Esophagus muscularis mucosa (tissue), 4 donors: ENCODE measurements around the gene KISS1.

Source experiments
- EP300 ChIP-seq: sonication (generic); formaldehyde crosslinking; IDR thresholded peaks from one replicate; pipeline ENCODE4 v1.6.1; 2017; ENCODE audit warnings: antibody characterized with exemption
- POLR2A ChIP-seq: fragments of 450-650 bp; IDR thresholded peaks from one replicate; pipeline ENCODE4 v1.6.1; 2017; ENCODE audit warnings: antibody characterized with exemption, moderate library complexity, mild to moderate bottlenecking, low read depth
- POLR2AphosphoS5 ChIP-seq, 2 donors: sonication (generic); formaldehyde crosslinking; IDR thresholded peaks; one replicate each; pipeline ENCODE4 v1.6.1; 2017; ENCODE audit warnings: antibody characterized with exemption in 2 of 2
- TF ChIP-seq, protein P1 (sequence below), 3 experiments: fragments of 200-600 bp in 2 of 3; fragments of 450-650 bp in 1 of 3; sonication (generic) in 2 of 3; IDR thresholded peaks; one replicate each; pipeline ENCODE4 v1.5.1; 2017 to 2019; ENCODE audit warnings: antibody characterized with exemption in 3 of 3, mild to moderate bottlenecking in 2 of 3, moderate library complexity in 1 of 3

- TF ChIP-seq POLR2AphosphoS5 (IDR thresholded peaks at IDR 0.05), result no peak
- TF ChIP-seq POLR2A, result no peak
- TF ChIP-seq, protein P1, sequence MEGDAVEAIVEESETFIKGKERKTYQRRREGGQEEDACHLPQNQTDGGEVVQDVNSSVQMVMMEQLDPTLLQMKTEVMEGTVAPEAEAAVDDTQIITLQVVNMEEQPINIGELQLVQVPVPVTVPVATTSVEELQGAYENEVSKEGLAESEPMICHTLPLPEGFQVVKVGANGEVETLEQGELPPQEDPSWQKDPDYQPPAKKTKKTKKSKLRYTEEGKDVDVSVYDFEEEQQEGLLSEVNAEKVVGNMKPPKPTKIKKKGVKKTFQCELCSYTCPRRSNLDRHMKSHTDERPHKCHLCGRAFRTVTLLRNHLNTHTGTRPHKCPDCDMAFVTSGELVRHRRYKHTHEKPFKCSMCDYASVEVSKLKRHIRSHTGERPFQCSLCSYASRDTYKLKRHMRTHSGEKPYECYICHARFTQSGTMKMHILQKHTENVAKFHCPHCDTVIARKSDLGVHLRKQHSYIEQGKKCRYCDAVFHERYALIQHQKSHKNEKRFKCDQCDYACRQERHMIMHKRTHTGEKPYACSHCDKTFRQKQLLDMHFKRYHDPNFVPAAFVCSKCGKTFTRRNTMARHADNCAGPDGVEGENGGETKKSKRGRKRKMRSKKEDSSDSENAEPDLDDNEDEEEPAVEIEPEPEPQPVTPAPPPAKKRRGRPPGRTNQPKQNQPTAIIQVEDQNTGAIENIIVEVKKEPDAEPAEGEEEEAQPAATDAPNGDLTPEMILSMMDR (IDR thresholded peaks at IDR 0.05), result no peak
- no peak for TF ChIP-seq EP300
Measured at GRCh38 chr1:204202481-204202880, 6.2 kb upstream of the KISS1 start.
